Endodermal cell (in vitro differentiated cells): Measurements from ENCODE around the gene C5orf24. TPM values are rescaled to one million over a fixed set of nuclear protein-coding genes. Genes with fewer than 3 reads are reported as not detected.

Source experiments
- DNase-seq: peaks from one replicate; pipeline ENCODE4 v3.0.0-alpha.2; 2017
- H3K27ac ChIP-seq: 2 replicates; pipeline ENCODE4 v1.5.1; 2013; ENCODE audit warnings: mild to moderate bottlenecking, low read depth, low read length, moderate library complexity
- H3K27me3 ChIP-seq: 2 replicates; pipeline ENCODE4 v1.6.1; 2013; ENCODE audit warnings: mild to moderate bottlenecking, low read length, moderate library complexity; ENCODE audit not compliant: insufficient read depth, control insufficient read depth, poor library complexity, severe bottlenecking
- H3K36me3 ChIP-seq: 2 replicates; pipeline ENCODE4 v1.7.0; 2013; ENCODE audit warnings: mild to moderate bottlenecking, low read length, moderate library complexity; ENCODE audit not compliant: control insufficient read depth, insufficient read depth
- H3K4me1 ChIP-seq: one replicate; pipeline ENCODE4 v1.7.0; 2013; ENCODE audit warnings: low read length; ENCODE audit not compliant: control insufficient read depth, insufficient read depth
- H3K4me3 ChIP-seq: 2 replicates; pipeline ENCODE4 v1.5.1; 2013; ENCODE audit warnings: mild to moderate bottlenecking, low read length, moderate library complexity
- H3K9ac ChIP-seq: 2 replicates; pipeline ENCODE4 v1.6.1; 2013; ENCODE audit warnings: mild to moderate bottlenecking, low read length, moderate library complexity; ENCODE audit not compliant: poor library complexity, severe bottlenecking; ENCODE audit errors: extremely low read depth
- H3K9me3 ChIP-seq: 2 replicates; pipeline ENCODE4 v1.6.1; 2013; ENCODE audit warnings: mild to moderate bottlenecking, low read length, moderate library complexity; ENCODE audit not compliant: control insufficient read depth
- H3K27ac Mint-ChIP-seq: 2 replicates; pipeline ENCODE4 v1.8.0; 2020; ENCODE audit warnings: mixed read lengths
- H3K27me3 Mint-ChIP-seq: 2 replicates; pipeline ENCODE4 v1.8.0; 2021; ENCODE audit warnings: mild to moderate bottlenecking, mixed read lengths; ENCODE audit not compliant: insufficient read depth
- H3K36me3 Mint-ChIP-seq: 2 replicates; pipeline ENCODE4 v1.8.0; 2020; ENCODE audit warnings: low read depth, mixed read lengths
- H3K4me1 Mint-ChIP-seq: 2 replicates; pipeline ENCODE4 v1.8.0; 2020; ENCODE audit warnings: mixed read lengths
- H3K4me3 Mint-ChIP-seq: 2 replicates; pipeline ENCODE4 v1.8.0; 2020; ENCODE audit warnings: mild to moderate bottlenecking, moderate library complexity, mixed read lengths
- H3K9me3 Mint-ChIP-seq: 2 replicates; pipeline ENCODE4 v1.8.0; 2020; ENCODE audit warnings: mild to moderate bottlenecking, mixed read lengths
- CTCF ChIP-seq: fragments of 200-600 bp; sonication (generic); conservative IDR thresholded peaks from 2 replicates; pipeline ENCODE4 v1.5.0; 2021; ENCODE audit warnings: antibody characterized with exemption, mild to moderate bottlenecking
- WGBS, 2 experiments: methylation state at CpG; one replicate each; pipeline versions ENCODE4 v1.1.5 to v1.1.7; 2013; ENCODE audit warnings: missing lambda C conversion rate in 2 of 2, mixed read lengths in 1 of 2; ENCODE audit not compliant: insufficient coverage in 1 of 2, insufficient read length in 1 of 2; 5-methylcytosine and 5-hydroxymethylcytosine counted together
- total RNA-seq, 2 donors: library from RNA; stranded (reverse); fragmentation: NEBNext Ultra II Directional in 1 of 2; extraction: Animal tissue kit (Norgen Biotek cat#: 25700) in 1 of 2; gene quantifications; 2 replicates in 1 of 2; 3 replicates in 1 of 2; pipeline ENCODE4 v1.2.1, GENCODE V29; 2021

C5orf24 gene
- total RNA-seq, 2 donors from 2014 or later: 33.8 to 41.0 TPM

- Histone ChIP-seq H3K4me3 (no peak overlapping the region), H3K27me3 (no peaks in the 10 kb centered on the region), H3K27ac (no peak overlapping the region), H3K4me1 (no peaks in the 10 kb centered on the region), H3K36me3 (peaks cover 13% of the 10 kb centered on the region), H3K9me3 (peaks cover 12% of the 10 kb centered on the region), H3K9ac (no peak overlapping the region)
- no peak for TF ChIP-seq CTCF
- Mint-ChIP-seq H3K9me3 (no peaks in the 10 kb centered on the region), H3K36me3 (peaks cover 32% of the 10 kb centered on the region), H3K4me3 (no peak overlapping the region), H3K27ac (no peak overlapping the region), H3K4me1 (no peaks in the 10 kb centered on the region), H3K27me3 (no peaks in the 10 kb centered on the region)
- DNase-seq: no peak
- WGBS, 2 experiments: 88 to 100% methylated on average over 2 to 3 of the region's 3 CpGs
Measured at GRCh38 chr5:134892282-134892681, 46.5 kb downstream of the C5orf24 start.

- DNase-seq: no peak
- Histone ChIP-seq H3K4me1 (no peaks in the 10 kb centered on the region), H3K36me3 (peaks cover 13% of the 10 kb centered on the region), H3K4me3 (no peak overlapping the region), H3K27ac (no peak overlapping the region), H3K27me3 (no peaks in the 10 kb centered on the region), H3K9me3 (peaks cover 12% of the 10 kb centered on the region), H3K9ac (no peak overlapping the region)
- no peaks in the 10 kb centered on the region for H3K4me1 Mint-ChIP-seq
- H3K4me3 Mint-ChIP-seq: no peak overlapping the region
- H3K27ac Mint-ChIP-seq: no peak overlapping the region
- 85 to 91% methylated on average over 2 of the region's 2 CpGs for WGBS, 2 experiments
- peaks cover 31% of the 10 kb centered on the region for H3K36me3 Mint-ChIP-seq
- H3K9me3 Mint-ChIP-seq: no peaks in the 10 kb centered on the region
- H3K27me3 Mint-ChIP-seq: no peaks in the 10 kb centered on the region
- no peak for TF ChIP-seq CTCF
Measured at GRCh38 chr5:134892926-134893325, 47.2 kb downstream of the C5orf24 start.

GRCh38 chr5:134893748-134894505 is 48.2 kb downstream of the C5orf24 start:
- Mint-ChIP-seq H3K9me3 (no peaks in the 10 kb centered on the region), H3K27ac (no peak overlapping the region), H3K4me3 (no peak overlapping the region), H3K27me3 (no peaks in the 10 kb centered on the region), H3K4me1 (no peaks in the 10 kb centered on the region), H3K36me3 (peaks cover 29% of the 10 kb centered on the region)
- Histone ChIP-seq H3K27me3 (no peaks in the 10 kb centered on the region), H3K27ac (no peak overlapping the region), H3K4me3 (no peak overlapping the region), H3K9me3 (peaks cover 12% of the 10 kb centered on the region), H3K36me3 (peaks cover 13% of the 10 kb centered on the region), H3K9ac (no peak overlapping the region), H3K4me1 (no peaks in the 10 kb centered on the region)
- 94 to 95% methylated on average over 6 to 7 of the region's 7 CpGs for WGBS, 2 experiments
- no peak for DNase-seq
- no peak for TF ChIP-seq CTCF
